ENCODE results near the gene ZNF267. TPM values are rescaled to one million over a fixed set of nuclear protein-coding genes. Genes with fewer than 3 reads are reported as not detected.

Gene ZNF267
- total RNA-seq, 6 donors from 2014 or later = 7.5 to 38.8 (median 16.8) TPM

- no peak overlapping the region for H3K4me3 ChIP-seq
- peak overlapping the region; percentile 79 to 87 (median 83) for H3K27ac ChIP-seq
- peak in 1 of 2 donors; percentile 80 for DNase-seq
- no peaks in the 10 kb centered on the region for H3K36me3 ChIP-seq
- 15 to 43% methylated on average over 4 of the region's 4 CpGs for WGBS, 2 donors
- TF ChIP-seq EP300 (IDR thresholded peaks at IDR 0.05) (peak in 2 of 4 donors; percentile 31 to 86), POLR2AphosphoS5 (IDR thresholded peaks at IDR 0.05) (peak; percentile 65 to 74), POLR2A (IDR thresholded peaks at IDR 0.05) (peak in 1 of 4 donors; percentile 23)
- TF ChIP-seq, protein P1, sequence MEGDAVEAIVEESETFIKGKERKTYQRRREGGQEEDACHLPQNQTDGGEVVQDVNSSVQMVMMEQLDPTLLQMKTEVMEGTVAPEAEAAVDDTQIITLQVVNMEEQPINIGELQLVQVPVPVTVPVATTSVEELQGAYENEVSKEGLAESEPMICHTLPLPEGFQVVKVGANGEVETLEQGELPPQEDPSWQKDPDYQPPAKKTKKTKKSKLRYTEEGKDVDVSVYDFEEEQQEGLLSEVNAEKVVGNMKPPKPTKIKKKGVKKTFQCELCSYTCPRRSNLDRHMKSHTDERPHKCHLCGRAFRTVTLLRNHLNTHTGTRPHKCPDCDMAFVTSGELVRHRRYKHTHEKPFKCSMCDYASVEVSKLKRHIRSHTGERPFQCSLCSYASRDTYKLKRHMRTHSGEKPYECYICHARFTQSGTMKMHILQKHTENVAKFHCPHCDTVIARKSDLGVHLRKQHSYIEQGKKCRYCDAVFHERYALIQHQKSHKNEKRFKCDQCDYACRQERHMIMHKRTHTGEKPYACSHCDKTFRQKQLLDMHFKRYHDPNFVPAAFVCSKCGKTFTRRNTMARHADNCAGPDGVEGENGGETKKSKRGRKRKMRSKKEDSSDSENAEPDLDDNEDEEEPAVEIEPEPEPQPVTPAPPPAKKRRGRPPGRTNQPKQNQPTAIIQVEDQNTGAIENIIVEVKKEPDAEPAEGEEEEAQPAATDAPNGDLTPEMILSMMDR (IDR thresholded peaks at IDR 0.05) = no peak
- H3K9me3 ChIP-seq = no peaks in the 10 kb centered on the region
- peak; percentile 78 to 84 for ATAC-seq (ENCODE audit: low FRiP score in 2 of 2)
- H3K4me1 ChIP-seq = peaks cover 12 to 28% (median 22%) of the 10 kb centered on the region in 4 donors
- H3K27me3 ChIP-seq = no peaks in the 10 kb centered on the region
Observed at GRCh38 chr16:31869511-31870201, 4.0 kb upstream of the ZNF267 start.

GRCh38 chr16:31870809-31871208 is 2.8 kb upstream of the ZNF267 start:
- Histone ChIP-seq H3K9me3 (no peaks in the 10 kb centered on the region), H3K36me3 (no peaks in the 10 kb centered on the region), H3K27me3 (no peaks in the 10 kb centered on the region), H3K27ac (peak overlapping the region in 2 of 4 donors; percentile 85 to 87), H3K4me1 (peaks cover 24 to 39% (median 34%) of the 10 kb centered on the region in 4 donors), H3K4me3 (no peak overlapping the region)
- DNase-seq (no peak), ATAC-seq (ENCODE audit: low FRiP score in 2 of 2) (no peak)
- TF ChIP-seq POLR2AphosphoS5 (IDR thresholded peaks at IDR 0.05) (no peak), EP300 (IDR thresholded peaks at IDR 0.05) (no peak), POLR2A (IDR thresholded peaks at IDR 0.05) (no peak)
- TF ChIP-seq, protein P1 (IDR thresholded peaks at IDR 0.05) = no peak
- WGBS, 2 donors = 76 to 82% methylated on average over 2 of the region's 2 CpGs

GRCh38 chr16:31871510-31871909 is 2.1 kb upstream of the ZNF267 start:
- no peaks in the 10 kb centered on the region for H3K27me3 ChIP-seq
- ATAC-seq (ENCODE audit: low FRiP score in 2 of 2) (no peak), DNase-seq (no peak)
- TF ChIP-seq, protein P1 (IDR thresholded peaks at IDR 0.05) = no peak
- no peak for TF ChIP-seq EP300 (IDR thresholded peaks at IDR 0.05)
- no peak for TF ChIP-seq POLR2A (IDR thresholded peaks at IDR 0.05)
- TF ChIP-seq POLR2AphosphoS5 (IDR thresholded peaks at IDR 0.05) = no peak
- no peak overlapping the region for H3K4me3 ChIP-seq
- no peaks in the 10 kb centered on the region for H3K9me3 ChIP-seq
- WGBS, 2 donors = 84 to 87% methylated on average over 3 of the region's 3 CpGs
- peaks cover 31 to 46% (median 40%) of the 10 kb centered on the region in 4 donors for H3K4me1 ChIP-seq
- H3K27ac ChIP-seq = no peak overlapping the region
- no peaks in the 10 kb centered on the region for H3K36me3 ChIP-seq

DNA sequence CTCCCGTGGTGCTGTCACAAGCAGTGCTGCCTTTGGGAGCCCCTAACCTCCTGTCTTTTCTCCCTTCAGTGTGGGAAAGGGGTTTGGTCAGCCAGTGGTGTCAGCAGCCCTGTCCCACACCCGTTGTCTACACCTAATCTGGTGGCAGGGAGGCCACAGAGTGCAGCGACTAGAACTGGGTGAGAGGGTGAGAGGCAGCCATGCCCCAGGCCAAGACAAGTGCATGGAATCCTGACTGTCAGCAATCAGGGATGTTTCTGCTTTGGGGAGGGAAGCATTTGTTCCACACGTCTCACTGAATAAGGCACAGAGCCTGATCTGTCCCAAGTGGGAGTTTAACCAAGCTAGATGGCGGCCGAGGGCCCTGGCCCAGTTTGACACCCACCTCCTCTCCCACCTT is 1.4 kb upstream of the ZNF267 start:
- H3K4me1 ChIP-seq = peaks cover 37 to 53% (median 45%) of the 10 kb centered on the region in 4 donors
- 83 to 93% methylated on average over 3 to 6 of the region's 6 CpGs for WGBS, 2 donors
- ATAC-seq (ENCODE audit: low FRiP score in 2 of 2) = no peak

DNA sequence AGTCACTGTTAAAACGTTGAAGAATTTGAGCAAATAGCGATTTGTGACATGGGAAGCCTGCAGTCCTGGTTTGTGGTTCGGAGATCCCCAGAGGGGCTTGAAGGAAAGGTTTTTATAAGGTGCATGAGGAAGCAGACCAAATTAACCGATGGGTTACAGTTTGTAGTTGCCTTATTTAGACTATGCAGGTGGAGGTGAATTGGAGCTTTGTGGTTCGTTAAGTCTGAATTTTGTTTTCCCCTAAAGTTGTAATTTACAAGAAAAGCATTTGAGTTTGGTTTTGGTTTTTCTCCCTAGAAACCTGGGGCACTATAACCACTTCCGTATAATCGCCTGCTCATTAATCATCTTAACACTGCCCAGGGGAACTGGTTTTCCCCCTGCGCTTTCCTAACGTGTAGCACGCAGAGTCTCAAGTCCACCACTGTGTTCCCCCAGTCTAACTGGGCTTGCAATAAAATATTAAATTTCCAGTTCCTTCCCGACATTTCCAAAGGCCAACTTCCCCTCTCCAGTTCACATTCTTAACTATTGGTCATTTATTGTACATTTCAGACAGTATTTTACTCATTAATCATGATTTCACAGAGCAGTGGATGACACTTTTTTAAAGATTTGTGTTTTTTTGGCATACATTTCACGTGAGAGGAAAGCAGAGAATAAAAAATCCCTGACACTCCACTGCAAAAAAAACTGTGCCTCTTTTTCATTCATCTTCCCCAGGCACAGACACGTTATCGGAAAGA is 932 bp downstream of the ZNF267 start:
- no peaks in the 10 kb centered on the region for H3K27me3 ChIP-seq
- peaks cover 0 to 6% (median 3%) of the 10 kb centered on the region in 4 donors for H3K36me3 ChIP-seq
- H3K27ac ChIP-seq = peak overlapping the region; percentile 91 to 97 (median 93)
- peaks cover 35 to 65% (median 49%) of the 10 kb centered on the region in 4 donors for H3K4me1 ChIP-seq
- no peaks in the 10 kb centered on the region for H3K9me3 ChIP-seq
- peak overlapping the region; percentile 52 to 79 (median 70) for H3K4me3 ChIP-seq
- TF ChIP-seq POLR2AphosphoS5 (IDR thresholded peaks at IDR 0.05) (no peak), POLR2A (IDR thresholded peaks at IDR 0.05) (peak in 1 of 4 donors; percentile 24), EP300 (IDR thresholded peaks at IDR 0.05) (no peak)
- TF ChIP-seq, protein P1 (IDR thresholded peaks at IDR 0.05) = no peak
- DNase-seq = peak in 1 of 2 donors; percentile 60
- WGBS, 2 donors = 4 to 6% methylated on average over 14 of the region's 14 CpGs
- ATAC-seq (ENCODE audit: low FRiP score in 2 of 2) = peak in 1 of 2 donors; percentile 57

More for the DNA sequence above, 1.4 kb upstream of the ZNF267 start:
- H3K9me3 ChIP-seq = no peaks in the 10 kb centered on the region
- H3K27ac ChIP-seq = no peak overlapping the region
- H3K27me3 ChIP-seq = no peaks in the 10 kb centered on the region
- no peak for DNase-seq
- no peak overlapping the region for H3K4me3 ChIP-seq
- no peaks in the 10 kb centered on the region for H3K36me3 ChIP-seq
- TF ChIP-seq POLR2A (IDR thresholded peaks at IDR 0.05) = no peak

All from upper lobe of left lung (tissue), 6 donors.